Measurements from ENCODE around the gene GJB5. TPM values are rescaled to one million over a fixed set of nuclear protein-coding genes. Genes with fewer than 3 reads are reported as not detected.

Gene GJB5
- total RNA-seq, 1 donor from 2014 or later: not detected

DNA sequence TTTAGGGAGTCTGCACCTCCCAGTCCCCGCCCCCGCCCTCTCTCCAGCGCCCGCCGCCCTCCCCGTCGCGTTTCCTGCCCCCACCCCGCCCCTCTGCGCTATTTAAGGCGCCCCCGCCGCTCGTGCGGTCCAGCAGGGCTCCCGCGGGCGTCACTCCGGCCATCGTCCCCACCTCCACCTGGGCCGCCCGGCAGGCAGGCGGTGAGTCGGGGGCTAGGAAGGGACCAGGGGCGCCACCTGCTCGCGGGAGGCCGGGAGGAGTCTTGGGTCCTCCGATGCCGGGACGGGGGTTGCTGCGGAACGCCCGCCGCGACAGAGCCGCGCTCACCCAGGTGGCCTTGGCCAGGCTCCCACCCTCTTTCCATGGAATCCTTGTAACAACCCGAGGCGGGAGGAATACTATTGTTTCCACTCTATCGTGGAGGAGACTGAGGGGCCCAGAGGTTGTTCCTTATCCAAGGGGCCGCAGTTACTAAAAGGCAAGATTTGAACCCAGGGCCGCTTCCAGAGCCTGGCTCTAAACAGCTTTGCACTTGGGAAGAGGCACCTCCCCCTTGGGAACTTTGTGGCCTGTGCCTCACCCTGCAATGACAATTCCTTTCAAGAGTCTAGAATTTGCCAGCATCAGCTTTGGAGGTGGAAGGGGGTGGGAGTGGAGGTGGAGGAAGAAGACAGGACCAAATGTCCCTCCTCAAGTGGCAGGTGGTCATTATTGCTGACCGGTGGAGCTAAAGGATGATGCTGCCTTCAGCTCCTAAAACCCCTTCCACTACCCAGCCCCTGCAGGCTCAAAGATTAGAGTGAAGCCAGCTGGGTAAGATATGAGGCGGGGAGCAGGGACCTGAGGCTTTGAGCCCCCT lies 38.3 kb downstream of the GJB5 start, which contains the start of gene GJA4:
Gene GJA4, plus strand, starts transcription at position 132 of the 860 bp plus-strand sequence. CDS start 1,215 bp downstream, outside the sequence.
- no peak for DNase-seq (ENCODE audit: low read depth, low spot score)
- TF ChIP-seq, protein P1, sequence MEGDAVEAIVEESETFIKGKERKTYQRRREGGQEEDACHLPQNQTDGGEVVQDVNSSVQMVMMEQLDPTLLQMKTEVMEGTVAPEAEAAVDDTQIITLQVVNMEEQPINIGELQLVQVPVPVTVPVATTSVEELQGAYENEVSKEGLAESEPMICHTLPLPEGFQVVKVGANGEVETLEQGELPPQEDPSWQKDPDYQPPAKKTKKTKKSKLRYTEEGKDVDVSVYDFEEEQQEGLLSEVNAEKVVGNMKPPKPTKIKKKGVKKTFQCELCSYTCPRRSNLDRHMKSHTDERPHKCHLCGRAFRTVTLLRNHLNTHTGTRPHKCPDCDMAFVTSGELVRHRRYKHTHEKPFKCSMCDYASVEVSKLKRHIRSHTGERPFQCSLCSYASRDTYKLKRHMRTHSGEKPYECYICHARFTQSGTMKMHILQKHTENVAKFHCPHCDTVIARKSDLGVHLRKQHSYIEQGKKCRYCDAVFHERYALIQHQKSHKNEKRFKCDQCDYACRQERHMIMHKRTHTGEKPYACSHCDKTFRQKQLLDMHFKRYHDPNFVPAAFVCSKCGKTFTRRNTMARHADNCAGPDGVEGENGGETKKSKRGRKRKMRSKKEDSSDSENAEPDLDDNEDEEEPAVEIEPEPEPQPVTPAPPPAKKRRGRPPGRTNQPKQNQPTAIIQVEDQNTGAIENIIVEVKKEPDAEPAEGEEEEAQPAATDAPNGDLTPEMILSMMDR (conservative IDR thresholded peaks at IDR 0.05): no peak
- Mint-ChIP-seq H3K36me3 (ENCODE audit: low read depth) (peaks cover 5% of the 10 kb centered on the region), H3K4me1 (peaks cover 45% of the 10 kb centered on the region), H3K27me3 (ENCODE audit: low read depth) (peaks cover 41% of the 10 kb centered on the region), H3K9me3 (no peaks in the 10 kb centered on the region), H3K27ac (ENCODE audit: unreplicated experiment) (peak within 1 kb of the TSS; percentile 57), H3K4me3 (peak within 1 kb of the TSS; percentile 82)

DNA sequence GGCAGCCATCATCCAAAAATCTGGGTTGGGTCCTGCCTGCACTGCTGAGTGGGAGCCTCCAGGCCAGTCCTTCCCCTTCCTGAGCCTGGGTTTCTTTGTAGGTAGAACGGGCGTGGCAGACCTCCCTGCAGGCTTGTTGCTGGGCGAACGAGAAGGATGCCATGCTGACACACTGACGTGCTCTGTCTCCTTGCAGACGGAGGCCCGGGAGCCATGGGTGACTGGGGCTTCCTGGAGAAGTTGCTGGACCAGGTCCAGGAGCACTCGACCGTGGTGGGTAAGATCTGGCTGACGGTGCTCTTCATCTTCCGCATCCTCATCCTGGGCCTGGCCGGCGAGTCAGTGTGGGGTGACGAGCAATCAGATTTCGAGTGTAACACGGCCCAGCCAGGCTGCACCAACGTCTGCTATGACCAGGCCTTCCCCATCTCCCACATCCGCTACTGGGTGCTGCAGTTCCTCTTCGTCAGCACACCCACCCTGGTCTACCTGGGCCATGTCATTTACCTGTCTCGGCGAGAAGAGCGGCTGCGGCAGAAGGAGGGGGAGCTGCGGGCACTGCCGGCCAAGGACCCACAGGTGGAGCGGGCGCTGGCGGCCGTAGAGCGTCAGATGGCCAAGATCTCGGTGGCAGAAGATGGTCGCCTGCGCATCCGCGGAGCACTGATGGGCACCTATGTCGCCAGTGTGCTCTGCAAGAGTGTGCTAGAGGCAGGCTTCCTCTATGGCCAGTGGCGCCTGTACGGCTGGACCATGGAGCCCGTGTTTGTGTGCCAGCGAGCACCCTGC lies 39.3 kb downstream of the GJB5 start:
- no peak for DNase-seq (ENCODE audit: low read depth, low spot score)
- H3K4me3 Mint-ChIP-seq: peak overlapping the region; percentile 61
- no peaks in the 10 kb centered on the region for H3K9me3 Mint-ChIP-seq
- peaks cover 39% of the 10 kb centered on the region for H3K27me3 Mint-ChIP-seq (ENCODE audit: low read depth)
- H3K36me3 Mint-ChIP-seq (ENCODE audit: low read depth): peaks cover 5% of the 10 kb centered on the region
- TF ChIP-seq, protein P1 (conservative IDR thresholded peaks at IDR 0.05): no peak
- H3K4me1 Mint-ChIP-seq: peaks cover 42% of the 10 kb centered on the region
- no peak overlapping the region for H3K27ac Mint-ChIP-seq (ENCODE audit: unreplicated experiment)

DNA sequence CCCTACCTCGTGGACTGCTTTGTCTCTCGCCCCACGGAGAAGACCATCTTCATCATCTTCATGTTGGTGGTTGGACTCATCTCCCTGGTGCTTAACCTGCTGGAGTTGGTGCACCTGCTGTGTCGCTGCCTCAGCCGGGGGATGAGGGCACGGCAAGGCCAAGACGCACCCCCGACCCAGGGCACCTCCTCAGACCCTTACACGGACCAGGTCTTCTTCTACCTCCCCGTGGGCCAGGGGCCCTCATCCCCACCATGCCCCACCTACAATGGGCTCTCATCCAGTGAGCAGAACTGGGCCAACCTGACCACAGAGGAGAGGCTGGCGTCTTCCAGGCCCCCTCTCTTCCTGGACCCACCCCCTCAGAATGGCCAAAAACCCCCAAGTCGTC lies 39.9 kb downstream of the GJB5 start:
- H3K27me3 Mint-ChIP-seq (ENCODE audit: low read depth): peaks cover 39% of the 10 kb centered on the region
- peaks cover 42% of the 10 kb centered on the region for H3K4me1 Mint-ChIP-seq
- TF ChIP-seq, protein P1 (conservative IDR thresholded peaks at IDR 0.05): no peak
- peak overlapping the region; percentile 52 for H3K4me3 Mint-ChIP-seq
- no peak for DNase-seq (ENCODE audit: low read depth, low spot score)
- no peaks in the 10 kb centered on the region for H3K9me3 Mint-ChIP-seq
- H3K27ac Mint-ChIP-seq (ENCODE audit: unreplicated experiment): no peak overlapping the region
- H3K36me3 Mint-ChIP-seq (ENCODE audit: low read depth): peaks cover 5% of the 10 kb centered on the region

DNA sequence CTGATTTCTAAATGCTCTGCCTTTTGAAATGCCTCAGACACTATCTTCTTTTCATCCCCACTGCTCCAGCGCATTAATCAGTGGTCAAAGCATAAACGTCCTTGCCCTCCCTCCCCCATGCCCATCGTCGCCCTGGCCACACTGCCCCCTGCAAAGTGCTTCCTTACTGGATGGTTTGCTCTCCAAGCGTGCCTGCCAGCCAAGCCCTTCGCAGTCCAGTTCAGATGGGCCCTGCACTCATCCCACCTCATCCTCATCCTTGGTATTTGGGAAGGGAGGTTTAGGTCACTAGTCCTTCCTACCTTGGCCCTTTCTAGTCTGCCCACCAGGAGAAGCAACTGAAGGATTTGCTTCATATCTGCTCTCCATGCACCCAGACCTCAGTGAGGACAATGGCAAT lies 41.1 kb downstream of the GJB5 start:
- TF ChIP-seq, protein P1 (conservative IDR thresholded peaks at IDR 0.05): no peak

GRCh38 chr1:34796990-34797389 lies 42.1 kb downstream of the GJB5 start:
- no peaks in the 10 kb centered on the region for H3K9me3 Mint-ChIP-seq
- DNase-seq (ENCODE audit: low read depth, low spot score): no peak
- TF ChIP-seq, protein P1 (conservative IDR thresholded peaks at IDR 0.05): no peak
- peaks cover 35% of the 10 kb centered on the region for H3K4me1 Mint-ChIP-seq
- H3K4me3 Mint-ChIP-seq: peak overlapping the region; percentile 52
- H3K27ac Mint-ChIP-seq (ENCODE audit: unreplicated experiment): peak overlapping the region; percentile 70
- H3K27me3 Mint-ChIP-seq (ENCODE audit: low read depth): peaks cover 28% of the 10 kb centered on the region
- H3K36me3 Mint-ChIP-seq (ENCODE audit: low read depth): peaks cover 7% of the 10 kb centered on the region

More for the DNA sequence above, 41.1 kb downstream of the GJB5 start:
- peaks cover 42% of the 10 kb centered on the region for H3K4me1 Mint-ChIP-seq
- H3K27me3 Mint-ChIP-seq (ENCODE audit: low read depth): peaks cover 36% of the 10 kb centered on the region
- H3K4me3 Mint-ChIP-seq: peak overlapping the region; percentile 52
- no peaks in the 10 kb centered on the region for H3K9me3 Mint-ChIP-seq
- DNase-seq (ENCODE audit: low read depth, low spot score): no peak
- peak overlapping the region; percentile 62 for H3K27ac Mint-ChIP-seq (ENCODE audit: unreplicated experiment)
- peaks cover 7% of the 10 kb centered on the region for H3K36me3 Mint-ChIP-seq (ENCODE audit: low read depth)

Data from neural crest cell (in vitro differentiated cells).